ENCODE results near the gene THBS4. TPM values are rescaled to one million over a fixed set of nuclear protein-coding genes. Genes with fewer than 3 reads are reported as not detected.

The THBS4 gene
- 1 to 10 TPM in 2 of 4 donors, not detected in 2; 1.0 to 2.1 TPM for total RNA-seq

DNA sequence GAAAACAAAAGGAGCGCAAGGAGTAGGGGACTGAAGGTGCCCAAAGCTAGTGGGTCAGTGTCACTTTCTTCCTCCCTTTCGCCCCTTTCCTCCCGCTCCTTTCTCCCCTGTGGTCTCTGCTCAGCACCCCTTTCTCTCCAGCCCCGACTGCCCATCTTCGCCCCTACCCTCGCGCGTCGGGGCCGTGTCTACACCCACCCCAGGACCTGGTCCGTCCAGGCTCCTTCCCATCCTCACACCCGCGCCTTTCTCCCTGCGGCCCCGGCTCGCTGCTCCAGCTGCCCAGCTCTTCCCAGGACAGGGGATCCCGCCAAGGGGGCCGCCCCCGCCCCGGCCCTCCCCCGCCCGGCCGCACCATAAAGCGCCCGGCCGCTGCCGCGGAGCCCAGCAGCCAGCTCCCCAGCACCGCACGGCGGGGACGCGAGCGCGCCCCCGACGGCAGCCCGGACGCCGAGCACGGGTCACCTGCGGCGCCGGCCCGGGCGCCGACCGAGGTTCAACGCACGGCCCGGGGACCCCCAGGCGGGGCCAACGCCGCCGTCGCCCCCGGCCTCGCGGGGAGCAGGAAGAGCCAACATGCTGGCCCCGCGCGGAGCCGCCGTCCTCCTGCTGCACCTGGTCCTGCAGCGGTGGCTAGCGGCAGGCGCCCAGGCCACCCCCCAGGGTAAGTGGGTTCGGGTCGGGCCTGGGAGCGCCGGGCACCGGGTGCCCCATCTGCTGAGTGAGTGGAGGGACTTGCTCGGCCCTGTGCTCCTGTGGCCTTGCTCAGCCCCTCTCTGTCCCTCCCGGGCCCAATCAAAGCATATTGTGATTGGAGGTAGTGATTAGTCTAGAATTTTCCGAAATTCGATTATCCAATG lies at the start of gene THBS4:
Gene THBS4 (plus strand): TSS at position 387 of the 860 bp plus-strand sequence. CDS start 190 bp downstream, at position 577.
- DNase-seq: no peak

DNA sequence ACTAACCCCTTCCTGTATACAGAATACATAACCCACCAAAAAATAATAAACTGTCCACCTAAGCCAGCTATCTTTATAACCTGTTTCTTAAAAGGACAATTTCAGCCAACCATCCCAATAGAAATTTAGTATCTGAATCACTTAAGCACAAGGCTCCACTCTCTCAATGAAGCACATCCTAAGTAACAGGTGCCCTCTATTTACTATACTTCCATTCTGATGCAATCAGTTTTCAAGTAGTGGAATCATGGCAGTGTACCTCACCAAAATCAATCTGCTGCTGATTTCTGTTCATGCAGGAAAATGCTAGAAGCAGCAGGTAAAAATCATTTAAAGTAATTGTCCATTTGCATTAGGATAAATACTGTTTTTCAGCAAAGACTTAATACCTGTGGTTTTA lies 48.9 kb upstream of the THBS4 start:
- Histone ChIP-seq H3K27me3 (no peaks in the 10 kb centered on the region), H3K27ac (no peak overlapping the region), H3K4me3 (no peak overlapping the region), H3K36me3 (peaks cover 0 to 67% (median 0%) of the 10 kb centered on the region in 3 donors), H3K9me3 (no peaks in the 10 kb centered on the region), H3K4me1 (peaks cover 0 to 5% (median under 1%) of the 10 kb centered on the region in 4 donors)
- TF ChIP-seq, protein P1, sequence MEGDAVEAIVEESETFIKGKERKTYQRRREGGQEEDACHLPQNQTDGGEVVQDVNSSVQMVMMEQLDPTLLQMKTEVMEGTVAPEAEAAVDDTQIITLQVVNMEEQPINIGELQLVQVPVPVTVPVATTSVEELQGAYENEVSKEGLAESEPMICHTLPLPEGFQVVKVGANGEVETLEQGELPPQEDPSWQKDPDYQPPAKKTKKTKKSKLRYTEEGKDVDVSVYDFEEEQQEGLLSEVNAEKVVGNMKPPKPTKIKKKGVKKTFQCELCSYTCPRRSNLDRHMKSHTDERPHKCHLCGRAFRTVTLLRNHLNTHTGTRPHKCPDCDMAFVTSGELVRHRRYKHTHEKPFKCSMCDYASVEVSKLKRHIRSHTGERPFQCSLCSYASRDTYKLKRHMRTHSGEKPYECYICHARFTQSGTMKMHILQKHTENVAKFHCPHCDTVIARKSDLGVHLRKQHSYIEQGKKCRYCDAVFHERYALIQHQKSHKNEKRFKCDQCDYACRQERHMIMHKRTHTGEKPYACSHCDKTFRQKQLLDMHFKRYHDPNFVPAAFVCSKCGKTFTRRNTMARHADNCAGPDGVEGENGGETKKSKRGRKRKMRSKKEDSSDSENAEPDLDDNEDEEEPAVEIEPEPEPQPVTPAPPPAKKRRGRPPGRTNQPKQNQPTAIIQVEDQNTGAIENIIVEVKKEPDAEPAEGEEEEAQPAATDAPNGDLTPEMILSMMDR (IDR thresholded peaks at IDR 0.05): no peak
- TF ChIP-seq POLR2A (IDR thresholded peaks at IDR 0.05): no peak
- no peak for DNase-seq

More for the DNA sequence above, at the start of gene THBS4:
- no peaks in the 10 kb centered on the region for H3K9me3 ChIP-seq
- H3K27ac ChIP-seq: no peak within 1 kb of the TSS
- H3K4me3 ChIP-seq: peak within 1 kb of the TSS in 2 of 4 donors; percentile 21 to 37
- no peaks in the 10 kb centered on the region for H3K36me3 ChIP-seq
- H3K4me1 ChIP-seq: peaks cover 0 to 4% (median 0%) of the 10 kb centered on the region in 4 donors
- H3K27me3 ChIP-seq: peaks cover 0 to 8% of the 10 kb centered on the region in 2 donors
- TF ChIP-seq, protein P1 (IDR thresholded peaks at IDR 0.05): no peak
- no peak for TF ChIP-seq POLR2A (IDR thresholded peaks at IDR 0.05)

DNA sequence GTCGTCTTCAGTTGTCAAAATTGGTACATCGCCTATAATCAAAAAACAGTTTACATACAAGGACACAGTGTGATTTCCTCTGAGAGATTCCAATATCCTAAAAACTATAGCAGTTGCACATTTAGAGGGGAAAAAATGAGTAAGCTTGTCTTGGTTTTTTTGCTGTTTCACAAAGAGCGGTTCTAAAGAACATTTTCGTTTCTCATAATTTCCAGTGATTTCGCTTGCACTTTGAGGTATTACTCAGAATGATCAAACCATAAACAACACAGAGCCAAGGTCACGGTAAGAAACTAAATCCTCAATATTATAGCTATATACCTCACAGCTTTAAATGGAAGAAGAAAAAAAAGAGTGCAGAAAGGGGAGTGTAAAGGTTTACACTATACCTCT lies 44.9 kb upstream of the THBS4 start:
- Histone ChIP-seq H3K9me3 (no peaks in the 10 kb centered on the region), H3K27me3 (no peaks in the 10 kb centered on the region), H3K4me1 (peaks cover 0 to 11% (median 3%) of the 10 kb centered on the region in 4 donors), H3K4me3 (peak overlapping the region in 3 of 4 donors; percentile 76 to 89 (median 82)), H3K27ac (peak overlapping the region in 2 of 4 donors; percentile 72 to 76), H3K36me3 (peaks cover 0 to 33% (median 0%) of the 10 kb centered on the region in 3 donors)
- no peak for DNase-seq
- TF ChIP-seq, protein P1 (IDR thresholded peaks at IDR 0.05): no peak
- no peak for TF ChIP-seq POLR2A (IDR thresholded peaks at IDR 0.05)

DNA sequence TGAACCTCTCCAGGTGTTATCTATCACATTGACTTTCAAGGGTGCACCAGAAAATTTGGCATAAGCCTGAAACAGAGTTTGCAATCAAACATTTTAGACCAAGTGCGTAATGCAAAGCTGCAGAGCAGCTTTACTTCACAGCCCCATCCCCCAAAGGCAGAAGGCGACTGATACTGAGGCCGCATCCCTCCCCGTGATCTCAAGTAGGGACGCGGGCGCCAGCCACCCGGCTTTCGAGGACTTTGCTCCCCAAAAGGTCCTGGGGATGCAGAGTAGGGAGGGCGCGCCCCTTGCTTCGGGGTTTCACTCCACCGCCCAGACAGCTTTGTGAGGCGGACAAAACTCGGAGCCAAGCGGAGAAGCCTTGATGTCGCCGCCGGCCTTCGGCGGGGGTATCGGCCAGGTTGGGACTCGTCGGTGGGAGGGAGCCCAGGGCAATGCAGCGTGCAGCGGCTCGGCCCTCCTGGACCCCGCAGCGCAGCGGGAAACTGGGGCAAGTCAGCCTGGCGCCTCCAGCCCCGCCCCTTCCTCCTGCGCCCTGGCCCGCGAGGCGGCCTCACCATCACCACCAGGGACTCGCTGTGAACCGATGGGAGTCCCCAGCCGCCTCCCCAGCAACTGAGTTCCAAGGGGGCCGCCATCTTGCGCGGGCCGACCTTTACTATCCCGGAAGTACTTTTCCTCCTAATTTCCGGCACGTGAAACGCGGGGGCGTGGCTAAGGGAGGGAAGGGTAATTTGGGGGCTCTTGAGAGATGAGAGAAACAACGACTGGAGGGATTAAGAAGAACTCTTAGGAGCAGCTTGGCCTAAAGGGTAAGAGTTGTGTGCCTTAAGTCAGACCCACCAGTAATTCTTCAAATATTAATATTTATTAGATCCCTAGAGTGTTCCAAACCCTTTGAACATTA lies 44.3 kb upstream of the THBS4 start, which contains the start of gene MTX3:
Gene MTX3 (minus strand): TSS at position 665 of the 910 bp plus-strand sequence. CDS start 24 bp downstream, at position 641.
- H3K27me3 ChIP-seq: no peaks in the 10 kb centered on the region
- H3K4me3 ChIP-seq: peak within 1 kb of the TSS; percentile 69 to 89 (median 79)
- peaks cover 0 to 11% (median 3%) of the 10 kb centered on the region in 4 donors for H3K4me1 ChIP-seq
- peak; percentile 81 to 92 (median 89) for DNase-seq
- H3K27ac ChIP-seq: peak within 1 kb of the TSS; percentile 72 to 76 (median 75)
- no peaks in the 10 kb centered on the region for H3K9me3 ChIP-seq
- TF ChIP-seq, protein P1 (IDR thresholded peaks at IDR 0.05): no peak
- TF ChIP-seq POLR2A (IDR thresholded peaks at IDR 0.05): peak in 1 of 2 donors; percentile 28
- H3K36me3 ChIP-seq: peaks cover 0 to 27% (median 0%) of the 10 kb centered on the region in 3 donors

Data from Peyer's patch (tissue), 4 donors.